GM21737 (cell line): Measurements from ENCODE around the gene HEPN1.

Experiments
- ATAC-seq: cut with Tn5 transposase; IDR thresholded peaks from one replicate; pipeline ENCODE4 v1.9.1; 2021; ENCODE audit warnings: mild to moderate bottlenecking, moderate library complexity; ENCODE audit not compliant: unreplicated experiment

Gene HEPN1

GRCh38 chr11:124918950-124919349 is at the start of gene HEPN1:
TSS of gene HEPN1 (plus strand) at chr11:124919250.
- no peak for ATAC-seq

- no peak for ATAC-seq
These were observed 49.7 kb upstream of the HEPN1 start for GRCh38 chr11:124869331-124869730.

GRCh38 chr11:124869856-124870387 is 49.1 kb upstream of the HEPN1 start:
- no peak for ATAC-seq

GRCh38 chr11:124870430-124870829 is 48.6 kb upstream of the HEPN1 start:
- no peak for ATAC-seq

- no peak for ATAC-seq
These were observed 46.8 kb upstream of the HEPN1 start for GRCh38 chr11:124872280-124872679.

GRCh38 chr11:124872741-124873140 is 46.3 kb upstream of the HEPN1 start:
- ATAC-seq: no peak

GRCh38 chr11:124873951-124874350 is 45.1 kb upstream of the HEPN1 start:
- no peak for ATAC-seq

- no peak for ATAC-seq
These were observed 44.3 kb upstream of the HEPN1 start for GRCh38 chr11:124874571-124875255.

GRCh38 chr11:124875401-124875800 is 43.6 kb upstream of the HEPN1 start:
- no peak for ATAC-seq

GRCh38 chr11:124875943-124876817 is 42.9 kb upstream of the HEPN1 start:
- peak; percentile 95 for ATAC-seq

- ATAC-seq: no peak
These were observed 42.0 kb upstream of the HEPN1 start for GRCh38 chr11:124876818-124877630.

GRCh38 chr11:124877631-124877909 is 41.5 kb upstream of the HEPN1 start:
- ATAC-seq: no peak

GRCh38 chr11:124877910-124878758 is 40.9 kb upstream of the HEPN1 start:
- no peak for ATAC-seq

GRCh38 chr11:124878759-124879492 is 40.1 kb upstream of the HEPN1 start:
- ATAC-seq: no peak

- no peak for ATAC-seq
These were observed 39.4 kb upstream of the HEPN1 start for GRCh38 chr11:124879493-124880289.

- ATAC-seq: no peak
These were observed 38.8 kb upstream of the HEPN1 start for GRCh38 chr11:124880290-124880611.

- ATAC-seq: no peak
These were observed 38.1 kb upstream of the HEPN1 start for GRCh38 chr11:124880958-124881357.

GRCh38 chr11:124882339-124883071 is 36.5 kb upstream of the HEPN1 start:
- no peak for ATAC-seq
